Astrocyte of the spinal cord (primary cell): ENCODE measurements around the gene GMEB2.

Experiments
- DNase-seq: peaks from one replicate; pipeline ENCODE4 v3.0.0; 2011; ENCODE audit warnings: low read depth, low spot score
- H3K4me3 ChIP-seq: 2 replicates; pipeline ENCODE4 v1.5.1; 2011; ENCODE audit warnings: low read depth, mild to moderate bottlenecking, low read length, moderate library complexity
- in situ Hi-C: cut with HindIII; loops from 2 replicates; pipeline ENCODE4 v1.10.0; 2017; ENCODE audit warnings: low sequenced_read_pairs
- TF ChIP-seq, protein P1 (sequence below): IDR thresholded peaks from 2 replicates; pipeline ENCODE4 v1.5.1; 2012; ENCODE audit warnings: low read depth, mild to moderate bottlenecking, low read length, inconsistent platforms

Gene GMEB2

DNA sequence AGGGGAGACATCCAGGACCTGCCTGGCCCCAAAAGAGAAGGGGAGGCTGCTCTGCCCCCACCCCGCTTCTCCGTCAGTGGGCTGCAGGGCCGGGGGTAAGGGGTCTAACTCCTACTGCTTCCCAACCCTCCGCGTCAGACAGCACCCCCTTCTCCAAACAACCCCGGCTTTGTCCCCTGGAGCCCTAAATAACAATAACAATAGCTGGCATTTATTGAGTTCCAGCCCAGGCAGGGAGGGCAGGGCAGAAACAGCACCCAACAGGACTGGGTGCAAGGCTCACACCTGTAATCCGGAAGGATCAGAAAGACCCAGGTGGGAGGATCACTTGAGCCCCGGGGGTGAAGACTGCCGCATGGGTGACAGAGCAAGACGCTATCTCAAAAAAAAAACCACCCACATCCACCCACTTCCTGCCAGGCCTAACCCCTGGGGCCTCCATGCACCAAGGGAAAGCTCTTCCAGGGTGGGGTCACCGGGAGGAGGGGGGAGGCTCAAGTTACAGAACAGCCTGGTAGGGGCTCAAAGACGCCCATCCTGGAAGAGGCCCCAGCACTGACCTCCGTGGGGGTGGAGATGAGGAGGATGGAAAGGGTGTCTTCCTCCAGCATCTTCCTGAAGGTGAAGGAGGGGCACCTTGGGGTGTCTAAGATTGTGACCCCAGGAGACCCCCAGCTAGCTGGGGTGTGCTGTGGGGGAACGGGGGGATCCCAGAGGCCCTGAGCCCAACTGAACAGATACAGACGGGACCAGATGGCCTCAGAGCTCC, 74.2 kb downstream of the GMEB2 start:
- TF ChIP-seq, protein P1, sequence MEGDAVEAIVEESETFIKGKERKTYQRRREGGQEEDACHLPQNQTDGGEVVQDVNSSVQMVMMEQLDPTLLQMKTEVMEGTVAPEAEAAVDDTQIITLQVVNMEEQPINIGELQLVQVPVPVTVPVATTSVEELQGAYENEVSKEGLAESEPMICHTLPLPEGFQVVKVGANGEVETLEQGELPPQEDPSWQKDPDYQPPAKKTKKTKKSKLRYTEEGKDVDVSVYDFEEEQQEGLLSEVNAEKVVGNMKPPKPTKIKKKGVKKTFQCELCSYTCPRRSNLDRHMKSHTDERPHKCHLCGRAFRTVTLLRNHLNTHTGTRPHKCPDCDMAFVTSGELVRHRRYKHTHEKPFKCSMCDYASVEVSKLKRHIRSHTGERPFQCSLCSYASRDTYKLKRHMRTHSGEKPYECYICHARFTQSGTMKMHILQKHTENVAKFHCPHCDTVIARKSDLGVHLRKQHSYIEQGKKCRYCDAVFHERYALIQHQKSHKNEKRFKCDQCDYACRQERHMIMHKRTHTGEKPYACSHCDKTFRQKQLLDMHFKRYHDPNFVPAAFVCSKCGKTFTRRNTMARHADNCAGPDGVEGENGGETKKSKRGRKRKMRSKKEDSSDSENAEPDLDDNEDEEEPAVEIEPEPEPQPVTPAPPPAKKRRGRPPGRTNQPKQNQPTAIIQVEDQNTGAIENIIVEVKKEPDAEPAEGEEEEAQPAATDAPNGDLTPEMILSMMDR = no peak
- in situ Hi-C loops = no loop called here
- DNase-seq = no peak
- no peak overlapping the region for H3K4me3 ChIP-seq

DNA sequence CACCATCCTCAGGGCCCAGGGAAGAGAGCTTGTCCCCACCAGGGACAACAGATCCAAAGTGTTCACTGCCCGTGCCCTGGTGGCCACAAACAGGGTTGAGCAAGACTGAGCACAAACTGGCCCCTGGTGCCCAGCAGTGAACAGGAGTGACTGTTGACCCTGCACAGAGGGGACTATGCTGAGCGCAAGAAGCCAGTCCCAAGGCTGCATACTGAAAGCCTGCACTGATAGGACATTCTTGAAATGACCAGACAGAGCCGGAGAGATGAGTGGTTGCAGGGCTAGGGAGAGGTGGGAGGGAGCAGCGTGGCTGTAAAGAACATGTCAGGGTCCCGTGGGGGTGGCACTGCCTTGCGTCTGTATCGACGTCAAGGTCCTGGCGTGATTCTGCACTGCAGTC, 75.8 kb downstream of the GMEB2 start:
- in situ Hi-C loops = no loop called here
- no peak overlapping the region for H3K4me3 ChIP-seq
- TF ChIP-seq, protein P1 = no peak
- no peak for DNase-seq

GRCh38 chr20:63549679-63550282, 77.1 kb downstream of the GMEB2 start:
- no peak for DNase-seq
- no peak overlapping the region for H3K4me3 ChIP-seq
- in situ Hi-C loops = no loop called here
- TF ChIP-seq, protein P1 = no peak

GRCh38 chr20:63549019-63549418, 77.9 kb downstream of the GMEB2 start:
- no peak overlapping the region for H3K4me3 ChIP-seq
- TF ChIP-seq, protein P1 = no peak
- in situ Hi-C loops = no loop called here
- no peak for DNase-seq

DNA sequence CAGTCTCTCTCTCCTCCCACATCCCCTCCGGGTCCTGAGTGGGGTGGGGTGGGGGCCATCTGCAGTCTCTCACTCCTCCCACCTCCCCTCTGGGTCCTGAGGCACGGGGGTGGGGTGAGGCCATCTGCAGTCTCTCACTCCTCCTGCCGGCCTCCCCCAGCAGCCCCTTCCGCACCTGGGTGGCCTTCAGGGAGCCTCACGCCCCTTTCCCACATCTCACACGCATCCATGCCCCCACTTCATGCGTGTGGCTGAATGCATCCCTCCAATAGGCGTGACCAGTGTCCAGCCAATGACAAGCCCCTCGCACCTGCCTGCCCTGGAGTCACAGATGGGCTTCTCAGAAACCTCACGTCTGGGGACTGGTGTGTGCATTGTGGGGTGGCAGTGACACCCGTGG, 78.4 kb downstream of the GMEB2 start:
- no peak for DNase-seq
- no peak overlapping the region for H3K4me3 ChIP-seq
- in situ Hi-C loops = no loop called here
- TF ChIP-seq, protein P1 = no peak

- no peak within 1 kb of the TSS for H3K4me3 ChIP-seq
- TF ChIP-seq, protein P1 = no peak
- in situ Hi-C loops = no loop called here
- no peak for DNase-seq
Observed at GRCh38 chr20:63547725-63548480, 79.0 kb downstream of the GMEB2 start, which contains the start of gene SRMS. Gene SRMS (minus strand): TSS chr20:63547749. CDS start chr20:63547463, 286 bp downstream.
